ENCODE measurements around the gene CSTA. TPM values are rescaled to one million over a fixed set of nuclear protein-coding genes. Genes with fewer than 3 reads are reported as not detected.

Gene CSTA
- total and polyA plus RNA-seq, 2 of the 13 experiments (the other 11 are each of a cell fraction or from before 2014, with no cell fraction given): 3.9 to 11.0 TPM

- TF ChIP-seq, protein P1, sequence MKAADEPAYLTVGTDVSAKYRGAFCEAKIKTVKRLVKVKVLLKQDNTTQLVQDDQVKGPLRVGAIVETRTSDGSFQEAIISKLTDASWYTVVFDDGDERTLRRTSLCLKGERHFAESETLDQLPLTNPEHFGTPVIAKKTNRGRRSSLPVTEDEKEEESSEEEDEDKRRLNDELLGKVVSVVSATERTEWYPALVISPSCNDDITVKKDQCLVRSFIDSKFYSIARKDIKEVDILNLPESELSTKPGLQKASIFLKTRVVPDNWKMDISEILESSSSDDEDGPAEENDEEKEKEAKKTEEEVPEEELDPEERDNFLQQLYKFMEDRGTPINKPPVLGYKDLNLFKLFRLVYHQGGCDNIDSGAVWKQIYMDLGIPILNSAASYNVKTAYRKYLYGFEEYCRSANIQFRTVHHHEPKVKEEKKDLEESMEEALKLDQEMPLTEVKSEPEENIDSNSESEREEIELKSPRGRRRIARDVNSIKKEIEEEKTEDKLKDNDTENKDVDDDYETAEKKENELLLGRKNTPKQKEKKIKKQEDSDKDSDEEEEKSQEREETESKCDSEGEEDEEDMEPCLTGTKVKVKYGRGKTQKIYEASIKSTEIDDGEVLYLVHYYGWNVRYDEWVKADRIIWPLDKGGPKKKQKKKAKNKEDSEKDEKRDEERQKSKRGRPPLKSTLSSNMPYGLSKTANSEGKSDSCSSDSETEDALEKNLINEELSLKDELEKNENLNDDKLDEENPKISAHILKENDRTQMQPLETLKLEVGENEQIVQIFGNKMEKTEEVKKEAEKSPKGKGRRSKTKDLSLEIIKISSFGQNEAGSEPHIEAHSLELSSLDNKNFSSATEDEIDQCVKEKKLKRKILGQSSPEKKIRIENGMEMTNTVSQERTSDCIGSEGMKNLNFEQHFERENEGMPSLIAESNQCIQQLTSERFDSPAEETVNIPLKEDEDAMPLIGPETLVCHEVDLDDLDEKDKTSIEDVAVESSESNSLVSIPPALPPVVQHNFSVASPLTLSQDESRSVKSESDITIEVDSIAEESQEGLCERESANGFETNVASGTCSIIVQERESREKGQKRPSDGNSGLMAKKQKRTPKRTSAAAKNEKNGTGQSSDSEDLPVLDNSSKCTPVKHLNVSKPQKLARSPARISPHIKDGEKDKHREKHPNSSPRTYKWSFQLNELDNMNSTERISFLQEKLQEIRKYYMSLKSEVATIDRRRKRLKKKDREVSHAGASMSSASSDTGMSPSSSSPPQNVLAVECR (CRISPR knock-in tag; IDR thresholded peaks at IDR 0.05; ENCODE audit: borderline replicate concordance): no peak
- TF ChIP-seq GLMP (CRISPR knock-in tag; IDR thresholded peaks at IDR 0.05; ENCODE audit: borderline replicate concordance): no peak
- TF ChIP-seq, protein P2, sequence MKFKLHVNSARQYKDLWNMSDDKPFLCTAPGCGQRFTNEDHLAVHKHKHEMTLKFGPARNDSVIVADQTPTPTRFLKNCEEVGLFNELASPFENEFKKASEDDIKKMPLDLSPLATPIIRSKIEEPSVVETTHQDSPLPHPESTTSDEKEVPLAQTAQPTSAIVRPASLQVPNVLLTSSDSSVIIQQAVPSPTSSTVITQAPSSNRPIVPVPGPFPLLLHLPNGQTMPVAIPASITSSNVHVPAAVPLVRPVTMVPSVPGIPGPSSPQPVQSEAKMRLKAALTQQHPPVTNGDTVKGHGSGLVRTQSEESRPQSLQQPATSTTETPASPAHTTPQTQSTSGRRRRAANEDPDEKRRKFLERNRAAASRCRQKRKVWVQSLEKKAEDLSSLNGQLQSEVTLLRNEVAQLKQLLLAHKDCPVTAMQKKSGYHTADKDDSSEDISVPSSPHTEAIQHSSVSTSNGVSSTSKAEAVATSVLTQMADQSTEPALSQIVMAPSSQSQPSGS (CRISPR knock-in tag; IDR thresholded peaks at IDR 0.05): no peak
- TF ChIP-seq, protein P3, sequence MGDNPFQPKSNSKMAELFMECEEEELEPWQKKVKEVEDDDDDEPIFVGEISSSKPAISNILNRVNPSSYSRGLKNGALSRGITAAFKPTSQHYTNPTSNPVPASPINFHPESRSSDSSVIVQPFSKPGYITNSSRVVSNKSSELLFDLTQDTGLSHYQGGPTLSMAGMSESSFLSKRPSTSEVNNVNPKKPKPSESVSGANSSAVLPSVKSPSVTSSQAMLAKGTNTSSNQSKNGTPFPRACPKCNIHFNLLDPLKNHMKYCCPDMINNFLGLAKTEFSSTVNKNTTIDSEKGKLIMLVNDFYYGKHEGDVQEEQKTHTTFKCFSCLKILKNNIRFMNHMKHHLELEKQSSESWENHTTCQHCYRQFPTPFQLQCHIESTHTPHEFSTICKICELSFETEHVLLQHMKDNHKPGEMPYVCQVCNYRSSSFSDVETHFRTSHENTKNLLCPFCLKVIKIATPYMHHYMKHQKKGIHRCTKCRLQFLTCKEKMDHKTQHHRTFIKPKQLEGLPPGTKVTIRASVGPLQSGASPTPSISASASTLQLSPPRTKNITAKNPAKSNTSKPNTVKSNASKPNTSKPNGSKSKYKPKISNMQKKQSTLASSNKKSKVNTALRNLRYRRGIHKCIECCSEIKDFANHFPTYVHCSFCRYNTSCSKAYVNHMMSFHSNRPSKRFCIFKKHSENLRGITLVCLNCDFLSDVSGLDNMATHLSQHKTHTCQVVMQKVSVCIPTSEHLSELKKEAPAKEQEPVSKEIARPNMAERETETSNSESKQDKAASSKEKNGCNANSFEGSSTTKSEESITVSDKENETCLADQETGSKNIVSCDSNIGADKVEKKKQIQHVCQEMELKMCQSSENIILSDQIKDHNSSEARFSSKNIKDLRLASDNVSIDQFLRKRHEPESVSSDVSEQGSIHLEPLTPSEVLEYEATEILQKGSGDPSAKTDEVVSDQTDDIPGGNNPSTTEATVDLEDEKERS (CRISPR knock-in tag; IDR thresholded peaks at IDR 0.05): no peak
- no peak for TF ChIP-seq ARNT (IDR thresholded peaks at IDR 0.05)
- no peak for TF ChIP-seq ZNF354B (CRISPR knock-in tag; IDR thresholded peaks at IDR 0.05)
- TF ChIP-seq ZNF329 (CRISPR knock-in tag; IDR thresholded peaks at IDR 0.05; ENCODE audit: low read depth): no peak
- no peak for TF ChIP-seq PPARG (CRISPR knock-in tag; conservative IDR thresholded peaks at IDR 0.05)
- no peak for TF ChIP-seq ZNF382 (CRISPR knock-in tag; IDR thresholded peaks at IDR 0.05; ENCODE audit: borderline replicate concordance)
- TF ChIP-seq ZNF607 (CRISPR knock-in tag; IDR thresholded peaks at IDR 0.05; ENCODE audit: borderline replicate concordance): no peak
- no peak for TF ChIP-seq NFATC3 (CRISPR knock-in tag; IDR thresholded peaks at IDR 0.05)
- no peak for TF ChIP-seq NFIB (CRISPR knock-in tag; IDR thresholded peaks at IDR 0.05; ENCODE audit: borderline replicate concordance)
- TF ChIP-seq BATF2 (CRISPR knock-in tag; IDR thresholded peaks at IDR 0.05): no peak
- no peak for TF ChIP-seq TBX2 (CRISPR knock-in tag; IDR thresholded peaks at IDR 0.05; ENCODE audit: borderline replicate concordance)
Observed at GRCh38 chr3:122307976-122308375, 17.1 kb upstream of the CSTA start (continued).

Measured in HepG2 (cell line).